Sigmoid colon (tissue), 4 donors: Measurements from ENCODE around the gene SP1.

Source experiments
- CTCF ChIP-seq, 4 experiments: fragments of 450-650 bp in 3 of 4; fragments of 200-600 bp in 1 of 4; IDR thresholded peaks; one replicate each; pipeline ENCODE4 v1.5.1; 2016 to 2019; ENCODE audit warnings: antibody characterized with exemption in 4 of 4, mild to moderate bottlenecking in 3 of 4, moderate library complexity in 2 of 4
- EP300 ChIP-seq, 4 donors: sonication (generic); formaldehyde crosslinking; IDR thresholded peaks; one replicate each; pipeline ENCODE4 v1.6.1; 2017; ENCODE audit warnings: antibody characterized with exemption in 4 of 4
- POLR2A ChIP-seq, 2 donors: fragments of 450-650 bp; IDR thresholded peaks; one replicate each; pipeline ENCODE4 v1.6.1; 2016; ENCODE audit warnings: antibody characterized with exemption in 2 of 2, mild to moderate bottlenecking in 2 of 2, moderate library complexity in 2 of 2
- POLR2AphosphoS5 ChIP-seq, 4 donors: sonication (generic); formaldehyde crosslinking; IDR thresholded peaks; one replicate each; pipeline ENCODE4 v1.6.1; 2017; ENCODE audit warnings: antibody characterized with exemption in 4 of 4

GRCh38 chr12:53389702-53390101, 9.7 kb downstream of the SP1 start:
- no peak for TF ChIP-seq CTCF (IDR thresholded peaks at IDR 0.05)
- TF ChIP-seq POLR2A (IDR thresholded peaks at IDR 0.05), result no peak
- TF ChIP-seq POLR2AphosphoS5 (IDR thresholded peaks at IDR 0.05), result peak in 3 of 4 donors; percentile 47 to 69 (median 67)
- TF ChIP-seq EP300 (IDR thresholded peaks at IDR 0.05), result peak in 1 of 4 donors; percentile 50
